IMR-90 (cell line): ENCODE measurements around the gene AK2.

Experiments
- BHLHE40 ChIP-seq: fragments of 150-350 bp; IDR thresholded peaks from 2 replicates; pipeline ENCODE4 v1.6.1; 2016; ENCODE audit warnings: mild to moderate bottlenecking, low read depth, low read length
- CEBPB ChIP-seq: IDR thresholded peaks from 2 replicates; pipeline ENCODE4 v1.6.1; 2012; ENCODE audit warnings: low read depth, low read length, improper control_type of control experiment
- POLR2A ChIP-seq: IDR thresholded peaks from 2 replicates; pipeline ENCODE4 v1.6.1; 2012; ENCODE audit warnings: mild to moderate bottlenecking, low read depth, low read length
- RAD21 ChIP-seq: IDR thresholded peaks from 2 replicates; pipeline ENCODE4 v1.6.1; 2012; ENCODE audit warnings: low read length, improper control_type of control experiment
- TF ChIP-seq, protein P1 (sequence below): conservative IDR thresholded peaks from 2 replicates; pipeline ENCODE4 v1.5.1; 2012; ENCODE audit warnings: mild to moderate bottlenecking, low read depth, low read length, improper control_type of control experiment

DNA sequence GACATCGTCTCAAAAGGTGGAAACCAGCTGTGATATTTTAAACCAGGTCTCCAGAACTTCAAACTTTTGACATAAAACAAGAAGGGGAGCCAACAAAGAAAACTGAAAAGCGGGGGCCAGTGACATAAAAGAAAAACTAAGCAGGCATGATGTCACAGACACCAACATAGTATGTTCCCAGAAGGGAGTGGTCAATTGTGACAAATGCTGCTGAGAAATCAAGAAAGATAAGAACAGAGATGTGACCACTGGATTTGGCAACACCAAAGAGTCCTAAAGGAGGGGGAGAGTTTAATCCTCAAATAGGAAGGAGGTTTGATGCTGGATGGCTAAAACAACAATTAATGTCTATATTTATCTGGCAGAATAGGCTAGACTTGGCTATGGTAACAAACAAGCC lies 69.8 kb downstream of the AK2 start:
- TF ChIP-seq POLR2A (no peak), RAD21 (no peak), CEBPB (no peak), BHLHE40 (no peak)
- TF ChIP-seq, protein P1, sequence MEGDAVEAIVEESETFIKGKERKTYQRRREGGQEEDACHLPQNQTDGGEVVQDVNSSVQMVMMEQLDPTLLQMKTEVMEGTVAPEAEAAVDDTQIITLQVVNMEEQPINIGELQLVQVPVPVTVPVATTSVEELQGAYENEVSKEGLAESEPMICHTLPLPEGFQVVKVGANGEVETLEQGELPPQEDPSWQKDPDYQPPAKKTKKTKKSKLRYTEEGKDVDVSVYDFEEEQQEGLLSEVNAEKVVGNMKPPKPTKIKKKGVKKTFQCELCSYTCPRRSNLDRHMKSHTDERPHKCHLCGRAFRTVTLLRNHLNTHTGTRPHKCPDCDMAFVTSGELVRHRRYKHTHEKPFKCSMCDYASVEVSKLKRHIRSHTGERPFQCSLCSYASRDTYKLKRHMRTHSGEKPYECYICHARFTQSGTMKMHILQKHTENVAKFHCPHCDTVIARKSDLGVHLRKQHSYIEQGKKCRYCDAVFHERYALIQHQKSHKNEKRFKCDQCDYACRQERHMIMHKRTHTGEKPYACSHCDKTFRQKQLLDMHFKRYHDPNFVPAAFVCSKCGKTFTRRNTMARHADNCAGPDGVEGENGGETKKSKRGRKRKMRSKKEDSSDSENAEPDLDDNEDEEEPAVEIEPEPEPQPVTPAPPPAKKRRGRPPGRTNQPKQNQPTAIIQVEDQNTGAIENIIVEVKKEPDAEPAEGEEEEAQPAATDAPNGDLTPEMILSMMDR = no peak
